Measurements from ENCODE around the gene CNOT3. TPM values are rescaled to one million over a fixed set of nuclear protein-coding genes. Genes with fewer than 3 reads are reported as not detected.

Gene CNOT3
- total RNA-seq, 3 donors from 2014 or later = 14.6 to 23.4 (median 22.9) TPM

DNA sequence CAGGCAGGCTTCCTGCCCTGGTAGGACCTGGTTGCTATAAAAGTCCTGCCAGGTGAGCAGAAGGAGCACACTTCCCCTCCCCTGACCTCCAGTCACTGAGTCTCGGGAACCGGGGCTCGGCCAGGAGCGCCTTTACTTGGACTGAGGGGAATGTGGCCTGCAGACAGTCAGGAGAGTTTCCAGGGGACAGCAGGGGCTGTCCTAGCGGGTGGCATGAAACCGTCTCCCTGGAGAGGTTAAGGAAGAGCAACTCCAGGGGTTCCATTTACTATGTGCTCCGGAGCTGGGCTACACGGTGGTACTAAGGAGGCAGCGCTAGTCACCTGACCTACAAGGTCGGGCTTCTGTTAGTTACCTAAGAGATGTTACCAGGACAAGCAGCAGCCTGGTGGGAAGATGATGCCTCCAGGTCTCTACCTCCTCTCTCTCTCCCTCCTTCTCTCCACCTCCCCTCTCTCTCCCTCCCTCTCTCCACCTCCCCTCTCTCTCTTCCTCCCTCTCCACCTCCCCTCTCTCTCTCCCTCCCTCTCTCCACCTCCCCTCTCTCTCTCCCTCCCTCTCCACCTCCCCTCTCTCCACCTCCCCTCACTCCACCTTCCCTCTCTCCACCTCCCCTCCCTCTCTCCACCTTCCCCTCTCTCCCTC is 4.1 kb upstream of the CNOT3 start:
- DNase-seq (ENCODE audit: low spot score in 2 of 2) = no peak
- Histone ChIP-seq H3K27me3 (no peaks in the 10 kb centered on the region), H3K4me1 (peaks cover 6 to 8% of the 10 kb centered on the region in 2 donors), H3K36me3 (no peaks in the 10 kb centered on the region), H3K4me3 (no peak overlapping the region), H3K27ac (no peak overlapping the region), H3K9me3 (no peaks in the 10 kb centered on the region)
- TF ChIP-seq POLR2A (IDR thresholded peaks at IDR 0.05) (no peak), POLR2AphosphoS5 (IDR thresholded peaks at IDR 0.05) (no peak), CTCF (IDR thresholded peaks at IDR 0.05) (no peak)
- intact Hi-C loops (cut with DNase I; ENCODE audit: low total_unique reads) = no loop called here

GRCh38 chr19:54133957-54134590 is 3.5 kb upstream of the CNOT3 start:
- no peaks in the 10 kb centered on the region for H3K36me3 ChIP-seq
- no peak overlapping the region for H3K4me3 ChIP-seq
- no peaks in the 10 kb centered on the region for H3K9me3 ChIP-seq
- TF ChIP-seq CTCF (IDR thresholded peaks at IDR 0.05) (no peak), POLR2AphosphoS5 (IDR thresholded peaks at IDR 0.05) (no peak), POLR2A (IDR thresholded peaks at IDR 0.05) (no peak)
- no peak overlapping the region for H3K27ac ChIP-seq
- H3K4me1 ChIP-seq = peaks cover 8 to 10% of the 10 kb centered on the region in 2 donors
- no peaks in the 10 kb centered on the region for H3K27me3 ChIP-seq
- no peak for DNase-seq (ENCODE audit: low spot score in 2 of 2)
- intact Hi-C loops (cut with DNase I; ENCODE audit: low total_unique reads) = no loop called here

DNA sequence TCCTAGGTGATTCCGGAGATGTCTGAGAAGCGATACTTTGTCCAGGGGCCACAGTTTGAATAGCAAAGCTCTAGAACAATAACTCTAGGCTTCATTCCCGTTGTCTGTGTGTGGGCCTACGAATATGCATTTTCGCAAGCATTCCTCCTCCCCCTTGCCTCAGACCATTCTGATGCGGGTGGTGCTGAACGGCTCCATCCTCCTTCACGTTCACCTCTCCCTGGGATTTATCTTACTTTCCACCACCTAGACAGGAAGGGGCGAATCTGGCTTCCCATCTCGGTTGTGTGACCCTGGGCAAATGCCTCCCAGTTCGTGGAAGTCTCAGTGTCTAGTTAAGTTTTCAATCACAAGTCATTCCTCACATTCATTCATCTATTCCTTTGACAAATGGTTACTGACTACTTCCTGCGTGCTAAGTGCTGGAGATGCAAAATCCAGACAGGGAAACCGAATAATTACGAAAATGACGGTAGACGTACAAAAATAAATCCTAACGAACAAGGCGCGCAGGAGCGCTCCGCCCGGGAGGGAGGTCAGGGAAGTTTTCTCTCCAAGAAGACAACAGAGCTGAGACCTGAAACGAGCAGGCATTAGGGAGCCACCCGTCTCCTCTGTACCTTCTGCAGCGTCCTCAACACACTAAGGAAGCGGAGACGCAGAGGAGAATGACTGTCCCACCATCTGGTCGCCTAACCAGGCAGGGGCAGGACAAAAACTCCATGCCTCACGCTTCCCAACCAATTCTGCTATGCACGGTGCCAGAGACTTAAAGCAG is 1.3 kb upstream of the CNOT3 start:
- peak overlapping the region; percentile 39 to 71 (median 50) for H3K4me3 ChIP-seq
- intact Hi-C loops (cut with DNase I; ENCODE audit: low total_unique reads) = no loop called here
- H3K27me3 ChIP-seq = no peaks in the 10 kb centered on the region
- H3K36me3 ChIP-seq = no peaks in the 10 kb centered on the region
- peaks cover 8 to 20% of the 10 kb centered on the region in 2 donors for H3K4me1 ChIP-seq
- no peak for DNase-seq (ENCODE audit: low spot score in 2 of 2)
- H3K27ac ChIP-seq = peak overlapping the region; percentile 41 to 61
- H3K9me3 ChIP-seq = no peaks in the 10 kb centered on the region
- TF ChIP-seq POLR2AphosphoS5 (IDR thresholded peaks at IDR 0.05) (no peak), CTCF (IDR thresholded peaks at IDR 0.05) (no peak), POLR2A (IDR thresholded peaks at IDR 0.05) (no peak)

GRCh38 chr19:54136864-54137698 is 481 bp upstream of the CNOT3 start:
- peak; percentile 100 for DNase-seq (ENCODE audit: low spot score in 2 of 2)
- H3K4me3 ChIP-seq = peak overlapping the region; percentile 97 to 100 (median 100)
- H3K27me3 ChIP-seq = no peaks in the 10 kb centered on the region
- H3K36me3 ChIP-seq = no peaks in the 10 kb centered on the region
- H3K4me1 ChIP-seq = peaks cover 8 to 20% of the 10 kb centered on the region in 2 donors
- peak overlapping the region; percentile 97 to 98 for H3K27ac ChIP-seq
- no peak for TF ChIP-seq POLR2A (IDR thresholded peaks at IDR 0.05)
- peak in 1 of 3 donors; percentile 52 for TF ChIP-seq POLR2AphosphoS5 (IDR thresholded peaks at IDR 0.05)
- no peaks in the 10 kb centered on the region for H3K9me3 ChIP-seq
- intact Hi-C loops (cut with DNase I; ENCODE audit: low total_unique reads) = no loop called here

Measured in breast epithelium (tissue), 4 donors.